ENCODE results near the gene CCDC92.

Gene CCDC92

GRCh38 chr12:124008595-124008994 is 36.0 kb upstream of the CCDC92 start:
- Histone ChIP-seq H3K9ac (ENCODE audit: low read length) (no peak overlapping the region), H3K27me3 (ENCODE audit: low read length) (no peaks in the 10 kb centered on the region), H3K36me3 (ENCODE audit: low read length) (no peaks in the 10 kb centered on the region; the same call in 1 of the 2 replicates), H3K4me2 (ENCODE audit: low read depth, low read length, poor library complexity, severe bottlenecking) (no peak overlapping the region), H2AFZ (ENCODE audit: low read depth, low read length, severe bottlenecking) (no peak overlapping the region), H4K20me1 (ENCODE audit: low read depth, low read length) (no peaks in the 10 kb centered on the region), H3K9me2 (replicated peaks; ENCODE audit: insufficient read depth, low read length) (no peaks in the 10 kb centered on the region), H3K79me2 (ENCODE audit: insufficient read depth, low read length) (no peaks in the 10 kb centered on the region), H3K9me3 (ENCODE audit: insufficient read depth, low read length) (no peaks in the 10 kb centered on the region), H3K27ac (ENCODE audit: low read depth, low read length) (no peak overlapping the region), H3F3A (ENCODE audit: insufficient read depth) (no peaks in the 10 kb centered on the region), H3K4me3 (ENCODE audit: insufficient read depth, low read length, poor library complexity, severe bottlenecking) (no peak overlapping the region)
- TF ChIP-seq, protein P1, sequence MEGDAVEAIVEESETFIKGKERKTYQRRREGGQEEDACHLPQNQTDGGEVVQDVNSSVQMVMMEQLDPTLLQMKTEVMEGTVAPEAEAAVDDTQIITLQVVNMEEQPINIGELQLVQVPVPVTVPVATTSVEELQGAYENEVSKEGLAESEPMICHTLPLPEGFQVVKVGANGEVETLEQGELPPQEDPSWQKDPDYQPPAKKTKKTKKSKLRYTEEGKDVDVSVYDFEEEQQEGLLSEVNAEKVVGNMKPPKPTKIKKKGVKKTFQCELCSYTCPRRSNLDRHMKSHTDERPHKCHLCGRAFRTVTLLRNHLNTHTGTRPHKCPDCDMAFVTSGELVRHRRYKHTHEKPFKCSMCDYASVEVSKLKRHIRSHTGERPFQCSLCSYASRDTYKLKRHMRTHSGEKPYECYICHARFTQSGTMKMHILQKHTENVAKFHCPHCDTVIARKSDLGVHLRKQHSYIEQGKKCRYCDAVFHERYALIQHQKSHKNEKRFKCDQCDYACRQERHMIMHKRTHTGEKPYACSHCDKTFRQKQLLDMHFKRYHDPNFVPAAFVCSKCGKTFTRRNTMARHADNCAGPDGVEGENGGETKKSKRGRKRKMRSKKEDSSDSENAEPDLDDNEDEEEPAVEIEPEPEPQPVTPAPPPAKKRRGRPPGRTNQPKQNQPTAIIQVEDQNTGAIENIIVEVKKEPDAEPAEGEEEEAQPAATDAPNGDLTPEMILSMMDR (IDR thresholded peaks at IDR 0.05; ENCODE audit: insufficient read depth, low read length, poor library complexity, severe bottlenecking) = no peak
- no peak for TF ChIP-seq EZH2phosphoT487 (conservative IDR thresholded peaks at IDR 0.05; ENCODE audit: low read length)

DNA sequence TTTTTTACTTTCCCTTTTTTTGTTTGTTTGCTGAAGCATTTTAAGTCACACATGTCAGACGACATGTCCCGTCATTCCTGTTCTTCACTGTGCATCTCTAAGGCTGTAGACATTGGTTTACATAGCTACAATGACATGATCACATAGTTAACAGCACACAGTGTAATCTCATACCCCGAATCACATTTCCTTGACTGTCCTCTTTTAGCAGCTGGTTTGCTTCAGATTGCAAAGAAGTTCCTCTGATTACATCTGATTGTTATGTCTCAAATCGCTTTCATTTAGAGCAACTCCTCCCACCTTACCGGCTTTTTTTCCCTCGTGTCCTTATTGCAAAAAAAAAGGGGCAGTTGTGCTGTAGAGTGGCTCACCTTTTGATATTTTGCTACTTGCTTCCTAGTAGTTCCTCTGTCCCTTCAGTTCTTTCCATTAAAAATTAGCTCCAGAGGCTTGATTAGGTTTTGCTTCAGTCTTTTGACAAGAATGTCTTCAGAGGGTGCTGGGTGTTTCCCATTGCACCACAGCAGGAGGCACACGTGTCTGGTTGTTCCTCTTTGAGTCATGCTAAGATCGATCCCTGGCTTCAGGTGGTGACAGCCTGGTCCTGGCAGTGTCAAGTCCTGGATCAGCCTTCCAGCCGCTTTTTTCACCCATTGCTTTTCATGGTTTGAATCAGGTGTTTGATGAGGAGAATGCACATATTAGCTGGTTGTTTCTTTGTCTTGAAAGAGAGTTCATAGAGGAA is 35.4 kb upstream of the CCDC92 start:
- no peak overlapping the region for H3K9ac ChIP-seq (ENCODE audit: low read length)
- no peaks in the 10 kb centered on the region for H3F3A ChIP-seq (ENCODE audit: insufficient read depth)
- no peak overlapping the region for H2AFZ ChIP-seq (ENCODE audit: low read depth, low read length, severe bottlenecking)
- no peaks in the 10 kb centered on the region for H3K79me2 ChIP-seq (ENCODE audit: insufficient read depth, low read length)
- no peak overlapping the region for H3K4me3 ChIP-seq (ENCODE audit: insufficient read depth, low read length, poor library complexity, severe bottlenecking)
- TF ChIP-seq EZH2phosphoT487 (conservative IDR thresholded peaks at IDR 0.05; ENCODE audit: low read length) = no peak
- TF ChIP-seq, protein P1 (IDR thresholded peaks at IDR 0.05; ENCODE audit: insufficient read depth, low read length, poor library complexity, severe bottlenecking) = no peak
- H3K27me3 ChIP-seq (ENCODE audit: low read length) = no peaks in the 10 kb centered on the region
- H3K4me2 ChIP-seq (ENCODE audit: low read depth, low read length, poor library complexity, severe bottlenecking) = no peak overlapping the region
- H3K9me2 ChIP-seq (replicated peaks; ENCODE audit: insufficient read depth, low read length) = no peaks in the 10 kb centered on the region
- no peaks in the 10 kb centered on the region for H3K9me3 ChIP-seq (ENCODE audit: insufficient read depth, low read length)
- H3K27ac ChIP-seq (ENCODE audit: low read depth, low read length) = no peak overlapping the region
- H4K20me1 ChIP-seq (ENCODE audit: low read depth, low read length) = no peaks in the 10 kb centered on the region
- H3K36me3 ChIP-seq (ENCODE audit: low read length) = no peaks in the 10 kb centered on the region; the same call in 1 of the 2 replicates

- no peak overlapping the region for H3K9ac ChIP-seq (ENCODE audit: low read length)
- no peaks in the 10 kb centered on the region; the same call in 1 of the 2 replicates for H3K36me3 ChIP-seq (ENCODE audit: low read length)
- H3K9me3 ChIP-seq (ENCODE audit: insufficient read depth, low read length) = no peaks in the 10 kb centered on the region
- H3K9me2 ChIP-seq (replicated peaks; ENCODE audit: insufficient read depth, low read length) = no peaks in the 10 kb centered on the region
- no peaks in the 10 kb centered on the region for H3K27me3 ChIP-seq (ENCODE audit: low read length)
- no peak overlapping the region for H3K4me3 ChIP-seq (ENCODE audit: insufficient read depth, low read length, poor library complexity, severe bottlenecking)
- no peak overlapping the region for H2AFZ ChIP-seq (ENCODE audit: low read depth, low read length, severe bottlenecking)
- H3F3A ChIP-seq (ENCODE audit: insufficient read depth) = no peaks in the 10 kb centered on the region
- TF ChIP-seq EZH2phosphoT487 (conservative IDR thresholded peaks at IDR 0.05; ENCODE audit: low read length) = no peak
- TF ChIP-seq, protein P1 (IDR thresholded peaks at IDR 0.05; ENCODE audit: insufficient read depth, low read length, poor library complexity, severe bottlenecking) = no peak
- no peak overlapping the region for H3K27ac ChIP-seq (ENCODE audit: low read depth, low read length)
- H3K79me2 ChIP-seq (ENCODE audit: insufficient read depth, low read length) = no peaks in the 10 kb centered on the region
- H4K20me1 ChIP-seq (ENCODE audit: low read depth, low read length) = no peaks in the 10 kb centered on the region
- no peak overlapping the region for H3K4me2 ChIP-seq (ENCODE audit: low read depth, low read length, poor library complexity, severe bottlenecking)
Observed at GRCh38 chr12:124006846-124007713, 34.4 kb upstream of the CCDC92 start.
